HEK293 (cell line): Measurements from ENCODE around the gene SPTBN5.

ENCODE experiments used
- CTCF ChIA-PET: fragments of 350-600 bp; formaldehyde crosslinking; extraction: SDS; loops from one replicate; lab custom pipeline; 2021; ENCODE audit warnings: antibody characterized with exemption; lab: Yijun Ruan, JAX
- POLR2A ChIA-PET: fragments of 300-600 bp; formaldehyde crosslinking; extraction: SDS; loops from one replicate; lab custom pipeline; 2020; ENCODE audit warnings: antibody characterized with exemption, inconsistent platforms; lab: Yijun Ruan, JAX
- H3K27ac ChIP-seq: fragments of 200-500 bp; sonication (Bioruptor generic); 2 replicates; pipeline ENCODE4 v1.5.1; 2014; ENCODE audit warnings: low read depth, low read length, control low read depth, inconsistent platforms; ENCODE audit errors: extremely low read depth
- H3K36me3 ChIP-seq, 2 experiments: fragments of 200-500 bp in 1 of 2; sonication (Bioruptor generic) in 1 of 2; 1 replicate in 1 of 2; 2 replicates in 1 of 2; pipeline ENCODE4 v1.5.1; 2014 to 2017; ENCODE audit warnings: inconsistent platforms in 2 of 2, low read length in 2 of 2; ENCODE audit not compliant: control insufficient read depth in 2 of 2, insufficient read depth in 1 of 2
- H3K4me1 ChIP-seq: fragments of 200-500 bp; sonication (Bioruptor generic); 2 replicates; pipeline ENCODE4 v1.5.1; 2014; ENCODE audit warnings: mild to moderate bottlenecking, low read length, inconsistent platforms; ENCODE audit not compliant: control insufficient read depth, insufficient read depth
- H3K4me3 ChIP-seq: 2 replicates; pipeline ENCODE4 v1.5.1; 2011; ENCODE audit warnings: low read depth, mild to moderate bottlenecking, control low read depth, low read length, moderate library complexity
- H3K9me3 ChIP-seq: fragments of 200-500 bp; sonication (Bioruptor generic); 2 replicates; pipeline ENCODE4 v1.5.1; 2014; ENCODE audit warnings: low read depth, low read length, inconsistent platforms; ENCODE audit not compliant: control insufficient read depth, insufficient read depth
- FEZF1 ChIP-seq: fragments of 450-650 bp; formaldehyde crosslinking; IDR thresholded peaks from 2 replicates; pipeline ENCODE4 v1.5.1; 2016; ENCODE audit warnings: missing biosample characterization, missing genetic modification characterization
- GLIS1 ChIP-seq: fragments of 450-650 bp; formaldehyde crosslinking; IDR thresholded peaks from 2 replicates; pipeline ENCODE4 v1.5.1; 2016; ENCODE audit warnings: missing biosample characterization, missing genetic modification characterization
- HOXD13 ChIP-seq: sonication (generic); formaldehyde crosslinking; IDR thresholded peaks from 2 replicates; pipeline ENCODE4 v1.8.0; 2022; ENCODE audit warnings: missing genetic modification reagents, borderline replicate concordance
- IKZF3 ChIP-seq: fragments of 450-650 bp; IDR thresholded peaks from 2 replicates; pipeline ENCODE4 v1.5.0; 2018; ENCODE audit warnings: missing biosample characterization, mild to moderate bottlenecking, missing genetic modification characterization, moderate library complexity
- MEIS1 ChIP-seq: sonication (generic); formaldehyde crosslinking; IDR thresholded peaks from 2 replicates; pipeline ENCODE4 v1.8.1; 2022; ENCODE audit warnings: missing genetic modification reagents, mild to moderate bottlenecking, borderline replicate concordance
- PBX3 ChIP-seq: sonication (generic); formaldehyde crosslinking; IDR thresholded peaks from 2 replicates; pipeline ENCODE4 v1.8.1; 2022; ENCODE audit warnings: mild to moderate bottlenecking, moderate library complexity, missing genetic modification reagents
- ZBTB11 ChIP-seq: fragments of 450-650 bp; formaldehyde crosslinking; conservative IDR thresholded peaks from 2 replicates; pipeline ENCODE4 v1.5.1; 2016; ENCODE audit warnings: low read depth, missing biosample characterization, missing genetic modification characterization
- ZFHX2 ChIP-seq: fragments of 450-650 bp; formaldehyde crosslinking; conservative IDR thresholded peaks from 2 replicates; pipeline ENCODE4 v1.5.1; 2016; ENCODE audit warnings: missing biosample characterization, missing genetic modification characterization
- ZFP3 ChIP-seq: fragments of 450-650 bp; formaldehyde crosslinking; IDR thresholded peaks from 2 replicates; pipeline ENCODE4 v1.5.1; 2016; ENCODE audit warnings: low read depth, missing biosample characterization, missing genetic modification characterization
- ZNF114 ChIP-seq: fragments of 450-650 bp; formaldehyde crosslinking; IDR thresholded peaks from 2 replicates; pipeline ENCODE4 v1.5.0; 2017; ENCODE audit warnings: missing biosample characterization, missing genetic modification characterization
- ZNF16 ChIP-seq: fragments of 450-650 bp; formaldehyde crosslinking; IDR thresholded peaks from 2 replicates; pipeline ENCODE4 v1.5.1; 2016; ENCODE audit warnings: low read depth, missing biosample characterization, missing genetic modification characterization
- ZNF221 ChIP-seq: fragments of 450-650 bp; formaldehyde crosslinking; IDR thresholded peaks from 2 replicates; pipeline ENCODE4 v1.5.1; 2017; ENCODE audit warnings: missing biosample characterization, missing genetic modification characterization, borderline replicate concordance
- ZNF223 ChIP-seq: fragments of 450-650 bp; formaldehyde crosslinking; IDR thresholded peaks from 2 replicates; pipeline ENCODE4 v1.5.1; 2016; ENCODE audit warnings: missing biosample characterization, missing genetic modification characterization
- ZNF433 ChIP-seq: fragments of 450-650 bp; formaldehyde crosslinking; IDR thresholded peaks from 2 replicates; pipeline ENCODE4 v1.5.1; 2016; ENCODE audit warnings: missing biosample characterization, missing genetic modification characterization, low read depth
- ZNF501 ChIP-seq: fragments of 450-650 bp; formaldehyde crosslinking; IDR thresholded peaks from 2 replicates; pipeline ENCODE4 v1.5.1; 2016; ENCODE audit warnings: missing biosample characterization, missing genetic modification characterization
- ZNF626 ChIP-seq: fragments of 450-650 bp; sonication (Bioruptor Pico); formaldehyde crosslinking; IDR thresholded peaks from 2 replicates; pipeline ENCODE4 v1.5.1; 2018; ENCODE audit warnings: missing biosample characterization, missing genetic modification characterization, inconsistent platforms
- ZNF670 ChIP-seq: fragments of 450-650 bp; formaldehyde crosslinking; IDR thresholded peaks from 2 replicates; pipeline ENCODE4 v1.5.1; 2016; ENCODE audit warnings: missing biosample characterization, missing genetic modification characterization, low read depth
- ZNF791 ChIP-seq: fragments of 450-650 bp; formaldehyde crosslinking; IDR thresholded peaks from 2 replicates; pipeline ENCODE4 v1.5.1; 2016; ENCODE audit warnings: missing biosample characterization, missing genetic modification characterization

SPTBN5 gene

GRCh38 chr15:41939986-41940385 lies 46.1 kb upstream of the SPTBN5 start (continued):
- TF ChIP-seq IKZF3 (tag by site-specific recombination) (no peak), GLIS1 (tag by site-specific recombination) (no peak)

GRCh38 chr15:41937568-41937923 lies 43.7 kb upstream of the SPTBN5 start:
- TF ChIP-seq ZNF433 (tag by site-specific recombination): no peak
- TF ChIP-seq ZNF114 (tag by site-specific recombination): no peak
- TF ChIP-seq PBX3: no peak
- TF ChIP-seq ZNF791 (tag by site-specific recombination): no peak
- no peak for TF ChIP-seq ZNF670 (tag by site-specific recombination)
- no peak for TF ChIP-seq ZNF16
- TF ChIP-seq ZFHX2 (tag by site-specific recombination): no peak
- no peak for TF ChIP-seq FEZF1
- no peak for TF ChIP-seq ZNF501 (tag by site-specific recombination)
- no peak for TF ChIP-seq ZNF626 (tag by site-specific recombination)
- no peak for TF ChIP-seq ZBTB11
- TF ChIP-seq MEIS1 (CRISPR knock-in tag): no peak
- no peak for TF ChIP-seq ZFP3 (tag by site-specific recombination)
- H3K36me3 ChIP-seq: peaks cover 0 to 11% of the 10 kb centered on the region in 2 experiments; a peak in 1 of 3 replicates
- peaks cover 11% of the 10 kb centered on the region for H3K4me1 ChIP-seq
- no peaks in the 10 kb centered on the region for H3K9me3 ChIP-seq
- ChIA-PET CTCF (no interaction called here), POLR2A (no interaction called here)
- no peak overlapping the region for H3K4me3 ChIP-seq
- H3K27ac ChIP-seq: no peak overlapping the region

DNA sequence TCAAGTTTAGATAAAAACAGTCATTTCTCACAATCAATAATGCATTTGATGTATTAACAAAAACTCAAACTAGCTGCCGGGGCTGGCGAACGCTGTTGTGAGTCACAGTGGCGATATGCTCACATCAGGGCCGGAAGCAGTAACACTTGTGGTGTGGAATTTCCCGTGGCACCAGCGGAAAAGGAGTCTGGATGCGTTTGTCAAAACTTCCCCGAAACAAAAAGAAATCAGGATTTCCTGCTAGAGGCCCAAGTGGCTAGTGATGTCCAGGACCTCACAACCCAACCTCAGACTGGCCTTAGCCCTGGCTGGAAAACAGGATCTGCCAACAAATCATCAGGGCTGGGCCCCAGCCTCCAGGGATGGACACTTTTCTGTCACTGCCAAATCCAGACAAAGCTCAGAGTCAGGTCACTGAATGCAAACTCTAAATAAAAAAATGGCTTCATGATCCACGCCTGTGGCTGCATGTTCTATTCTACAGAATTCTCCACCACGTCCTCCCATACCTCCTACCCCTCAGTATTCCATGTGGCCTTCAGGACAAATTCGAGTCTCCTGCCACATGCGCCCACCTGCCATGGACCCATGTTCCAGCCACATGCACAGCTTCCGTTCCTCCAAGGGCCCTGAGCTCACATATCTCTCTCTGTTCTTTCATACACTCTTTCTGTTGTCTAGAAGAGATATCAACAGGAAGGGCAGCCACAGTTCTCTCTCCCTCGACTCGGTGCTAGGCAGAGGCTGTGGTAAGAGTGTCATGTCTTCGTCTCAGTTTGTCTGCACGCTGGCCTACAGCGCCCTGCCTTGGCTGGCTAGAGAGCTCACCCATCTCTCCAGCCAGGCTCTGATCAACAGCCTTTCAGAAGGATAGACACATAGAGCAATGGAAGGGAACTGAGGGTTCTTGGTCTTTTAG lies 43.1 kb upstream of the SPTBN5 start:
- TF ChIP-seq HOXD13 (CRISPR knock-in tag) (no peak), ZNF221 (tag by site-specific recombination) (no peak), ZNF223 (no peak)
- no peak overlapping the region for H3K4me3 ChIP-seq
- no peak overlapping the region for H3K27ac ChIP-seq
- peaks cover 0 to 11% of the 10 kb centered on the region in 2 experiments; a peak in 1 of 3 replicates for H3K36me3 ChIP-seq
- peaks cover 13% of the 10 kb centered on the region for H3K4me1 ChIP-seq
- ChIA-PET CTCF (no interaction called here), POLR2A (no interaction called here)
- no peaks in the 10 kb centered on the region for H3K9me3 ChIP-seq
